Kidney capillary endothelial cell (primary cell): ENCODE results near the gene HDAC4.
"Not testable (repeated sequence)": the region's sequence is repeated elsewhere in the genome, so short reads cannot be mapped to it uniquely, and the experiment has no call there.

Experiments
- DNase-seq: peaks from one replicate; pipeline ENCODE4 v3.0.0-alpha.2; 2018; ENCODE audit warnings: low spot score

Gene HDAC4

DNA sequence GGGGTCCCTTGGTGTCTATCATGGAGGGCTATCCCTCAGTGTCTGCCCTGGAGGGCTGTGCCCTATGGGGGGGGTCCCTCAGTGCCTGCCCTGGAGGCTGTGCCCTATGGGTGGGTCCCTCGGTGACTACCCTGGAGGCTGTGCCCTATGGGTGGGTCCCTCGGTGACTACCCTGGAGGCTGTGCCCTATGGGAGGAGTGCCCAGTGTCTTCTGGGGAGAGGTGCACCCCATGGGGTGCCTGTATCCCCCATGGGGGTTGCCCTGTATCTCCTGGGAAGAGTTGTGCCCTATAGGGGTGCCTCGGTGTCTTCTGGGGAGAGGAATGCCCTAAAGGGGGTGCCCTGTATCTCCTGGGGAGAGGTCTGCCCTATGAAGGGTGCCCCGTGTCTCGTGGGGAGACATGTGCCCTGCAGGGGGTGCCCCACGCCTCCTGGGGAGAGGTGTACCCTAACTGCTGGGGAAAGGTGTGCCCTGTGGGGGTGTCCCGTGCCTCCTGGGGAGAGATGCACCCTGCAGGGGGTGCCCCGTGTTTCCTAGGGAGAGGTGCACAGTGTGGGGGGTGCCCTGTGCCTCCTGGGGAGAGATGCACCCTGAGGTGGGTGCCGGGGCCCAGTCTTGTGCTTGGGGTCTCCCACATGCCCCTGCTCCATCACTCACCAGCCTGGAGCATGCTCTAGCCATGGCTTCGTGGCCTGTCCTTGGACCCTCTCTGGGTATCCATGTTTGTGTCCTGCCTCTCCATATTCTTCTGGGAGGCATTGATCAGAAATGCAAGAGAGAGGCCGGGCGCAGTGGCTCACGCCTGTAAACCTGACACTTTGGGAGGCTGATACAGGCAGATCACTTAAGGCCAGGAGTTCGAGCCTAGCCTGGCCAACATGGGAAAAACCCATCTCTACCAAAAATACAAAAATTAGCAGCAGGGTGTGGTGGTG lies 215.6 kb downstream of the HDAC4 start:
- no peak for DNase-seq

DNA sequence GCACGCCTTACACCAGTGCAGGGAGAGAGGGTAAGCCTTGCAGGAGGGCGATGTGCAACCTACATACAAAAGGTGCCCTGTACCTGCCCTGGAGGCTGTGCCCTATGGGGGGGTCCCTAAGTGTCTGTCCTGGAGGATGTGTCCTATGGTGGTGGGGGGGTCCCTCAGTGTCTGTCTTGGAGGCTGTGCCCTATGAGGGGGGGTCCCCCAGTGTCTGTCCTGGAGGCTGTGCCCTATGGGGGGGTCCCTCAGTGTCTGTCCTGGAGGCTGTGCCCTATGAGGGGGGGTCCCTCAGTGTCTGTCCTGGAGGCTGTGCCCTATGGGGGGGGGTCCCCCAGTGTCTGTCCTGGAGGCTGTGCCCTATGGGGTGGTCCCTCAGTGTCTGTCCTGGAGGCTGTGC lies 216.6 kb downstream of the HDAC4 start:
- no peak for DNase-seq

DNA sequence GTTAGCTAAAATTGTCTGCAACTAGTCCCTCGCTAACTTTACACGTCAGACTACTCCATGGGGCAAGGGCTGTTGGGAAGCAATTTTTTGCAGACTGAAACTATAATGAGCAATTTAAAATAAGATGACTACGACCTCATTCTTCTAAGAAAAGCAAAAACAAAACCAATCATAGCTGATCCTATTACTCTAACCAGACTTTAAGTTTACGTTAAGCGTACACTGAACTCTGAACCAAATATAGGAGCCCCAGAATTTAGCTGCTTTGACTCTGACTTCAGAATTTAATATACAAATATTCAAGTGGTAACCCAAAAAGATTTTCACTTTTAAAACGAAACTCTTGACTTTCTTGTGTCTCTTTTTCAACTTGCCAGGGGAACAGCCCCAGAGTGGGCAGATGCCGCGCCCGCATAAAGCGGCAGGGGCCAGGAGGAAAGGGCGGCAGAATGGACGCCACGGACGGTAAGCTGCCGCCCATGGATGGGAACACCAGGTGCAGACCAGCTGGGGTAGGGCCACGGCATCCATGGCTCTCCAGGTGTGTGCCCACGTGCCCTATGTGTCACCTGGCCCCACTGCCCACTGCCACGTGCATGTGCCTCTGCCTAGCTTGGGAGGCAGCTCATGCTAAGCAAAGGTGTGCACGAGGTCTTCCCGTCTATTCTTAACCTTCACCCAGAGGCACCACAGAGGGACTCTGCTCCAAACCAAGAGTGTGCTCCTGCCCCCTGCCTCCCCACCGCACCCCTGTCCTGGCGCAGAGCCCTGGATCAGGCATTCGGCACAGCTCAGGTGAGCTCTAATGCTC lies 217.6 kb downstream of the HDAC4 start:
- no peak for DNase-seq

DNA sequence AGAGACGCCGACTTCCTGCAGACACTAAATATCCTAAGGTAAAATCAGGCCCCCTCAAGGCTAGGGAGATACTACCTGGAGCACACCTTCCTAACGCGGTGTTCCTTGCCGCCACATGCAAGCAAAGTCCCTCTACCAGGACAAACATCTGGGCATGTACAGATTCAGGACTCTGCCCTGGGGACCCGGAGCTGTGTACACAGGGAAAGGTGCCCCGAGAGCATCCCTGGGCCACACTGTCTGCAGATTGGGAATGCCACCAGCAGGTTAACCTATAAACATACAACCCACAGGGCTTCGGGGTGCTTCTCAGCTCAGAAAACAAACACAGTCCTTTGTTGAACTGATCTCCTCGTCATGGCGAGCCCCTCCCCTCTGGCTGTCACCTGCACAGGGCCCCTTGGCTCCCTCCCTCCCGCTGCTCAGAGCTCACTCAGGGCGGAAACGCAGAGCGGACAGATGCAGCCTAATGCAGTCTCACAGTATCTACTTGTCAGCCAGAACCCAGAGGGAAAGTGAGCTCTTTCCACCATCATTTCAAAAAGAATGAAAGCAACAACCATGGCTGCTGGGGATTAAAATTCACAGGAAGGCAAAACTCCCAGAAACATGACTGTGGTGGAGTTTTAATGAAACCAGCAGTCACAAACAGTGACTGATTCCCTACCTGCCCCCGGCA lies 218.8 kb downstream of the HDAC4 start:
- no peak for DNase-seq

DNA sequence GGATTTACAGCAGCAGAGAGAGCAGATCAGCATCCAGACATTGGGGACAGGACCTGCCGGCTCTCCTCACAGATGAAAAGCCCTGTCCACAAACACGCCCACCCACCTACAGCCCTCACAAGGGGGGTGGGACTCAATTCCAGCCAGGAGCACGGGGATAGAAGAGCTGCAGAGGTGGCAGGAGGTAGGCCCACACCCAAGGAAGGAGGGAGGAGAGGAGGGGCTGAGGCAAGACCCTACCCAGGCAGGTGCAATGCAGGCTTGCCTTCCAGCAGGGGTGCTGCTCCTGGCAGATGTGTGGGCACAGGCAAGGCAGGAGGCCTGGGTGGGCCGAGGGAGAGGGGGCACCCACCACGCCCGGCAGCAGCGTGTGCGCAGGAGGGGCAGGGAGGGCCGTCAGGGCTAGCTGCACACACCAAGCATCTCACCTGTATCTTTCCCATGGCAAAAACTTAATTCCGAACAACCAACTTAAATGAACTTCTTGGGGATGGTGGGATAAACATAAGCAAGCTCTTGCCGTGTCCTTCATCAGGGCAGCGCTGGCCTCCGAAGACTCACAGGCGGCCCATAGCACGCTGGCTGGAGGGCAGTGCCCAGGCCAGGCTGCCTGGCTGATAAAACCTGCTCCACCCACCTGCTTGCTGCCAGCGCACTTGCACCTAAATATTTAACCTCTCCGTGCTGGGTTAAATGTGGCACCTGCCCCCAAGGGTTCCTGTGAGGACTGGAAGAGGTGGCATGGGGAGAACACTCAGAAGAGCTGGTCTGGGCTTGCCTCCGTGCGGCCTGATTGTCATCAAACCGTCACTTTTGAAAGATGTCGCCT lies 219.5 kb downstream of the HDAC4 start:
- DNase-seq: no peak

DNA sequence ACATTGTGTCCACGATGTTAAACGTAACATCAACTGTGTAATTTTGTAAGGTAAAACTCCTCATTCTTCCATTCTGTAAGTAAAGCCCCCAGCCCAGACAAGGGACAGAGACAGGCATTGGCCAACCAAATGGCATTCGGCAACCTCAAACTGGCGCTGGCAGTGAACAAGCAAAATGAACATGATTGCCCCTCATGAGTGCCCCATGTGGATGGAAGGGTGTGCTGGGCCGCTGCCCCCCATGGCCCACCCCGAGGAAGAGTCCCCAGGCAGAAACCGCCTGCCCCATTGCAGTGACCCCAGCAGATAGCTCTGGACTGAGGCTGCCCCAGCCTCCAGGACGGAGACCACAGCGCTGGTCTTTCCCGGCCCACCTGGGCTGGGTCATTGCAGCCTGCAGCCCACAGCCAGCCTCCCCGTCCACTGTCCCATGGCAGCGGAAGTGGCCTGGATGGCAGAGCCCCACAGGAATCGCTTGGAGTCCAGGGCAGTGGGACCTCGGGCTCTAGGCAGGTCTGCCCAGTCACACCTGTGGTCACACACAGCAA lies 220.2 kb downstream of the HDAC4 start:
- no peak for DNase-seq

DNA sequence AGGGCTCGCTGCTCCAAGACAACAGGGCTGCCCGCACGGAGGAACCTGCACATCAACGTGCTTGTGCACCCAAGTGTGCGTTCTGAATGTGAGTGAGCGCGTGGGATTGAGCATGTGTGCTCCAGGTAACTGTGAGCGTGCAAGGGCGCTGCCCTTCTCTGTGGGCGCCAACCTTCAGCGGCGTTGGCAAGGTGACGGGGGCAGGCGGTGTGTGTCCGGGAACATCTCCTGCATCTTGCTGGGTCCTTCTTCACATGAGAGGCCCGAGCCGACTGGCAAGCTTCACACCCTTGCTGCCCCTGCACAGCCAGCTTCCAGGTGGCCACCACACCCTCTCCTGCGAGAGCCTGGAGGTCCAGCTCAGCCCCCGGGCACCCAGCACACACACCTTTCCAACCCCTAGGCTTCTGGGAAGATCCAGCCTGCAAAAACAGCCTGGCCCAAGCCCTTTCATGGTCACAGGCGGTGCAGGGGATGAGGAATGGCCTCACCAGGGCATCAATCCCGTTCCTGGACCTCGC lies 220.9 kb downstream of the HDAC4 start:
- DNase-seq: no peak

DNA sequence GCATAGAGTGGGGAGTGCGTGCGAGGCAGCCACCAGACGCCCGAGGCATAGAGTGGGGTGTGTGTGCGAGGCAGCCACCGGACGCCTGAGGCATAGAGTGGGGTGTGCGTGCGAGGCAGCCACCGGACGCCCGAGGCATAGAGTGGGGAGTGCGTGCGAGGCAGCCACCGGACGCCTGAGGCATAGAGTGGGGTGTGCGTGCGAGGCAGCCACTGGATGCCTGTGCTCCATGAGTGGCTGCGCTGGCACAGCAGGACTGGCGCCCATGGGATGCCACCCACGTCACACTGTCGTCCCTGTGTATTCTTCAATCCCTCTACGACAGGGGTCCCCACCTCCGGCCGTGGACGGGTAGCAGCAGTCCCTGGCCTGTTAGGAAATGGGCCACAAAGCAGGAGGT lies 221.9 kb downstream of the HDAC4 start:
- no peak for DNase-seq

DNA sequence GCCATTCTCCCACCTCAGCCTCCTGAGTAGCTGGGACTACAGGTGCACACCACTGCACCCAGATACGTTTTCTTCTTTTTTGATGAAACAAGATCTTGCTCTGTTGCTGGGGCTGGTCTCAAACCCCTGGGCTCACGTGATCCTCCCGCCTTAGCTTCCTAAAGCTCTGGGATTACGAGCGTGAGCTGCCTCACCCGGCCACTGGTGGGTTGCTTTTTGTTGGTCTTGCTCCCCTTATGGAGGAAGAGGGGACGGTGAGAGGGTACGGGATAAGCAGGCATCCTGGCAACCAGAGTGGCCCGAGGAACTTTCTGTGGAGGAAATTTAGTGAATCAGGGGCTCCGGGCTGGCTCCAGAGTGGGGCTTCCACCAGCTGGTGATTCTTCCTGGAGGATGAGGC lies 222.3 kb downstream of the HDAC4 start:
- no peak for DNase-seq

DNA sequence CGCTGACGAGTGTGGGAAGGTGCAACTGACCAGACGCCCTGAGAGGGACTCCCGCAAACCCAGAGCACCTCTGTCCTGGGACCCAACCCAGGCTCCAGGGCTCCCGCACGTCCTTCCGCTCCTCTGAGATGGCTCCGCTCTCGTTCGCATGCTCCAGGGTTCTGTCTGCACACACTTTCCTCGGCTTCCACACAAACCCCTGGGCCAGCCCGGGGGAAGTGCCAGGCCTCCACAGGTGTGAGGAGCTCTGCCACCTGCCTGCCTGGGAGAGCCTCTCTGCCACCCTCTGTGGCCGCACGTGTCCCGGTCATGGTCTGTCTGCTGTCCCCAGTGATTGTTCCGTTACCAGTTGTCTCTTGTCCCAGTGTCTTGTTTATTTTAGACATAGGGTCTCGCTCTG lies 222.9 kb downstream of the HDAC4 start:
- DNase-seq: no peak

DNA sequence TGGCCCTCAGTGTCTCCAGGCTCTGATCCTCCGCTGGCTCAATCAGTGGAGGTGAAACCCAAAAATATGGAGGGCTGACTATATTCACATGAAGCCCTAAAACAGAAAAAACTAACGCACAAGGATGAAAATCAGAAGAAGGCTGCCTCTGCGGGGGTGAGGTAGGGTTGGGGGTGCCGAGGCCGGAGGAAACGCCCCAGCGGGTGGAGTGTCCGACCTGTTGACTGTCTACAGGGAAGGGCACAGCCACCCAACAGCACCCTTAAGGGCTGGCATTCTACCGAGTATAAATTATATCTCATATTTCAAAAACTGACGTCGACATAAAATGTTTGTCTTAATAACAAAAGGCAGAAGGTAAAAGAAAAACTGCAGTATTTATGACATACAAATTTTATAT lies 223.5 kb downstream of the HDAC4 start:
- DNase-seq: no peak

DNA sequence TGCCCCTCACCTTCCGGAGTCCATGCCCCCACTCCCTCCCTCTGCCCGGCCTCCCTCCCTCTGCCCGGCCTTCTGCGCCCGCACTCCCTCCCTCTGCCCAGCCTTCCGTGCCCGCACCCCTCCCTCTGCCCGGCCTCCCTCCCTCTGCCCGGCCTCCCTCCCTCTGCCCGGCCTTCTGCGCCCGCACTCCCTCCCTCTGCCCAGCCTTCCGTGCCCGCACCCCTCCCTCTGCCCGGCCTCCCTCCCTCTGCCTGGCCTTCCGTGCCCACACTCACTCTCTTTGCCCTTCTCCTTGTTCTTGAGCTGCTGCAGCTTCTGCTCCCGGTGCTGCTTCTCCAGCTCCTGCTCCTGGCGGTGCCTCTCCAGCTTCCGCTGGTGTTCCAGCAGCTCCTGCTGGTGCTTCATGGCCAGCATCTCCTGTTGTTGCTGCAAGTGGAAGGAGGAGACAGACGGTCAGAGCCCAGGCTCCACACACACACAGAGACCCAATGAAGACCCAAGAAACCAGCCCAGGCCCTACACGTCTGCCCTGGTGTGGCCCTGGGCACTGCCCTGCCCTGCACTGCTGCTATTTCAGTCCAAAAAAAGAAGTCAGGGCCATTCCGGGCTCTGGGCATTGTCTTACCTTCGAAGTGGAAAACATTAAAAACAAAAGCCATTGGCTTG lies 224.5 kb downstream of the HDAC4 start:
- DNase-seq: not testable (repeated sequence)

DNA sequence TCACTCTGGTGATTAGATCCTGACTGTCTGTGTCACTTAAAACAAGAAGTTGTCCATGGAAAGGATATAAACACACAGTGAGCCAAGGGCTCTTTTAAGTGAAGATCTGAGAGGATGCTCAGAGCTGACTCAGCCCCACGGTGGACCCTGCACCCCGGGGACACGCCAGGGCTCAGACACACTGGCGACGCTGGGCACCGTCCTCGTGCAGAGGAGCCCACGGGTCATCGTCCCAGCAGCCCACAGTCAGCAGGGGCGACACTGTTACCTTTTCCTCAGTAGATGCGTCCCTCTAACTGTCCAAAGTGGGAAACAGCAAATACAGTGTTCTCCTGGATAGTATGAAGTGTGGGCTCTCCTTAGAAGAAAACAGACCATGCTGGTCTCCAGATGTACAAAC lies 225.6 kb downstream of the HDAC4 start:
- DNase-seq: no peak

DNA sequence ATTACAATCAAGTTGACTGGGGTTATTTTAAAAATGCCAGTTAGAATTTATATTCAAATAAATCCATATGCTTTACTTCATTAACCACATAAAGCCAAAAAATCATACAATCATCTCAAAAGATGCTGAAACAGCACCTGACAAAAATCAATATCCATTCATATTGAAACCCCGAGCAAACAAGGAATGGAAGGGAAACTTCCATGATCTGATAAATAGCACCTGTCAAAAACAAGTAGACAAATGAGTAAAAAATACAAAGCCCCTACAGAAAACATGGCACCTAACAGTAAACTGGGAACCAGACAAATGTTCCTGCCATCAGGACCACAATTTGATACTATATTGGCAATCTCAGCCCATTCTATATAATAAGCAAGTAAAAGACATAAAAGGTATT lies 227.5 kb downstream of the HDAC4 start:
- DNase-seq: no peak

DNA sequence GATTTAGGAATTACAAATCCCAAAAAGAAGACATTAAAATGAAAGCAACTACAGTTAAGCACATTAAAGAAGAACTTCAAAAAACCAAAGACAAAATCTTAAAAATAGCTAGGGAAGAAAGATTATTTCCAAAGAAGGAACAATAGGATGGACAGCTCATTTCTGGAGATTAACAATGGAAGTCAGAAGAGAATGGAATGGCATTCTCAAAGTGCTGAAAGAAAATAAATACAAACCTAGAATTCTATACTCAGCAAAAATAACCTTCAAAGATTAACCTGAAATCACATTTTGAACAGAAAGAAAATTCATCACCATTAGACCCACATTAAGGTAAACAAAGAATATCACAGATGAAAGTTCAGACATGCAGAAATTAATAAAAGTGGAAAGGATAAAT lies 229.2 kb downstream of the HDAC4 start:
- no peak for DNase-seq

DNA sequence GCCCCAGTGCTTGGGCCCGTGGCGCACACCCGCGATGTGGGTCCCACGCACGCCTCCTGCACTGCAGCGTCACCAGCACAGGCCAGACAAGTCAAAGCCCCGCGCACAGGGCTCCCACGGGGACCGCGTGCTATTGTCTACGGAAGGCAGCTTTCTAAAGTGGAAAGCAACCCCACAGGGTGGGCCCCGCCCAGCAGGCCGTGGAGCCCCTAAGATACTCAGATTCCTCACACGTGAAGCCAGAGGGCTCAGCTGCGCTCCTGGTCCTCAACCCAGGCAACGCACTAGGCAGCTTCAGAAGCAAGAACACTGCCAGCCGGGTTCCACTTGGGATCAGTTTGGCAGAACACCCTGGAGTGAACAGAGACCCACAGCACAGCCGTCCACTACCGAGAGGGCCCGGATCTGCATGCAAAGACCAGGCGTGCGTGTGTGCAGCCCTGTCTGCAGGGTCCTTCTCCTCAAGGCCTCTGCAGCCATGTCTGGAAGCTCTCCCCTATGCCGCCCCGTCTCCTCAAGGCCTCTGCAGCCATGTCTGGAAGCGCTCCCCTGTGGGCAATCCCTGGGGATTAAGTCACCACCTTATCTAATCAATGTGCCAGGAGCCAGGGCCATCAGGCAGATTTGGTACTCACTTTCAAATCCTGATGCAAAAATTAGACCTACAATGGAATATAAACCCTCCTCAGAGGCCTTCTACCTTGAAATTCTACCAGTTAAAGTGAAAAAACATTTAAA lies 231.3 kb downstream of the HDAC4 start:
- DNase-seq: no peak

DNA sequence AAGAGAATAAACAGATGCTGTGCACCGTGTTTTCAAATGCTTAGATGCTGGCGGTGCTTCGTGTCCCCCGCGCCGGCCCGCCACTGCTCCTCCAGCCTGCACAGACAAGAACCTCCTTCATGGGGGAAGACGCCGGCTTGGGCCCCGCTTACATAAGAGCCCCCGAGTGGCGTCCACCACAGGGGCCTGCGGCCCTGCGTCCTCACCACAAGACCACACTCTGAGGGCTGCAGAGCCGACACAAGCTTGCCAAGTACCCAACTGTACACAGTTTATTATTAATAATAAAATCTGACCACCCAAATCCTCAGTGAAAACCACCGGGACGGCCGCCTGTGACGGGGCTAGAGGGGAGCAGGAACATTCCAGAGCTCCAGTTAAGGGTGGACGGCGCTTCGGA lies 232.2 kb downstream of the HDAC4 start:
- DNase-seq: no peak

DNA sequence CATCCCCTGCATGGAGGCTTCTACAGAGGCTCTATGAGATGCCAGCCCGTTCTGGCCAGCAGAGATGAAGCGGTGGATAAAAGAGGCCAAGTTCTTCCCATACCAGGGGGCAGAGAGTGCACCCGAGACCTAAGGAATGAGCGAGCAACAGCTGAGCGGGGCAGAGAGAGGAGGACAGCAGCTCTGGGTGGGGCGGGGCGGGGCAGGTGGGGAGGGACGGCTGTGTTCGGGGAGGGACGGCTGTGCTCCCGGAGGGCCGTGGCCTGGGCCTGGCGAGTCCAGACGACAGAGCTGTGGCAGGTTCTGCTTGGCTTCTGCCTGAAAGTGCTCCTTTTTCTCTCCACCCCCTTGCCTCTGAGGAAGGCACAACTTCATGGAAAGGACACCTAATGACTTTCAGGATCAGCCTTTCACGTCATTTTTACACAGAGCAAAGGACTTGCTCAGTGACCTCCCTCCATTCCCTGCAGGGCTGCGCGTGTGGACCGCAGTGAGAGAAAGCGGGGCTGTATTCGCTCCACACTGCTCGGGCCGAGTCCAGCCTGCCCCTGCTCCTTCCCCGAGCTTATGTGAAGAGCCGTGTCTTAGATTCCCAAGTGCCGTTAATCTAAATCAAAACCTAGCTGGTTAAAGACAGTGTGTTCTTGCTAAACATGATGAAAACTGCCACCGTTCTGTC lies 232.9 kb downstream of the HDAC4 start:
- no peak for DNase-seq

DNA sequence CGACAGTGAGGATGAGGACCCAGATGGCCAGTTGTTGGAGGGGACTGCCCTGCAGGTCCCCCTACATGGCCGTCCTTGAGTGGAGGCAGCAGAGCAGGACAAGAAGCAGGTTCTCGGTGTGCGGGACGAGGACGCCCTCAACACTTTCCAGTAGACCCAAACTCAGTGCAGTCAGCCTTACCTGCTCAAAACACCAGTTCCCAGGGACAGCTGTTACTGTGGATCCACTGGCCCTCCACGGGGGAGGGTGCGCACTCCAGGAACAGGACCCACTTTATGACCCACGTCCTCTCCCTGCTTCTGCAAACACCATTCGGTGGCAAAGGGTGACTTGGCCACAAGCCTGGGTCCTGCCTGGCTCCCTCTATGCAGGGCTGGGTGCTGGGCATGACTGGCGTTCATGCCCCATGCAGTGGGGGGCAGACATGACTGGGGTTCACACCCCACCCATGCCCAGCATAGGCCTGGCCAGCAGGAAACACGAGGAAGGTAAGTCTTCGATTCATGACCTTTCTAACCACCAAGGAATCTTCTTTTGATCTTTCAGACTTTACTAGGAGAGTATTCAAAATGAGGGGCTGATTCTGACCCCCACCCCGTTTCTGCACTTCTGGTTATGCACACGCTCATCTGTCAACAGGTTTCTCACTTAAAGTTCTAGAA lies 233.7 kb downstream of the HDAC4 start:
- no peak for DNase-seq
